Measurements from ENCODE around the gene PABPN1L.

The PABPN1L gene

DNA sequence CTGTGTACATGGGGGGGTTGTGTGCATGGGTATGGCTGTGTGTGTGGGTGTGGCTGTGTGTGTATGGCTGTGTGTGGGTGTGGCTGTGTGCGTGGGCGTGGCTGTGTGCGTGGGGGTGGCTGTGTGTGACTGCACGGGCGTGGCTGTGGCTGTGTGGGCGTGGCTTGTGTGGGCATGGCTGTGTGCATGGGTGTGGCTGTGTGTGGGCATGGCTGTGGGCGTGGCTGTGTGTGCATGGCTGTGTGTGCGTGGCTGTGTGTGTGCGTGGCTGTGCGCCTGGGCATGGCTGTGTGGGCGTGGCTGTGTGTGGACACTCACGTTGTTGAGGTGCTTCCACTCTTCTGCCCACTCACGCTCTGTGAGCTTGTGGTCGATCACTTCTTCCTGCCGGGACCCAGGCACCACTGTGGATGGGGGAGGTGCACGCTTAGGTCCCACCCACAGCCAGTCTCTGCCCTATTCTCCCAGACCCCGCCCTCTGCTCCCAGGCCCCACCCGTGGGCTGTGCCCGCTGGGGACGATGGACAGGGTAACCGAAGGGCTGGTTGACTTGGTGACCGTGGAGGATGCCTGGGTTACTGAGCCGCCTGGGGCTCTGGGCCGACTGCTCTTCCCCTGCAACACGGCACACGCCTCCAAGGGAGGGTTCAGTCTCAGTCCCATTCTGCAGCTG lies 16.0 kb upstream of the PABPN1L start:
- no peaks in the 10 kb centered on the region for H3K27me3 Mint-ChIP-seq
- H3K36me3 Mint-ChIP-seq = no peaks in the 10 kb centered on the region
- H3K4me1 Mint-ChIP-seq (ENCODE audit: low read depth) = peaks cover 1% of the 10 kb centered on the region
- no peaks in the 10 kb centered on the region for H3K9me3 Mint-ChIP-seq (ENCODE audit: low read depth)
- no peak overlapping the region for H3K4me3 Mint-ChIP-seq
- no peak overlapping the region for H3K27ac Mint-ChIP-seq

DNA sequence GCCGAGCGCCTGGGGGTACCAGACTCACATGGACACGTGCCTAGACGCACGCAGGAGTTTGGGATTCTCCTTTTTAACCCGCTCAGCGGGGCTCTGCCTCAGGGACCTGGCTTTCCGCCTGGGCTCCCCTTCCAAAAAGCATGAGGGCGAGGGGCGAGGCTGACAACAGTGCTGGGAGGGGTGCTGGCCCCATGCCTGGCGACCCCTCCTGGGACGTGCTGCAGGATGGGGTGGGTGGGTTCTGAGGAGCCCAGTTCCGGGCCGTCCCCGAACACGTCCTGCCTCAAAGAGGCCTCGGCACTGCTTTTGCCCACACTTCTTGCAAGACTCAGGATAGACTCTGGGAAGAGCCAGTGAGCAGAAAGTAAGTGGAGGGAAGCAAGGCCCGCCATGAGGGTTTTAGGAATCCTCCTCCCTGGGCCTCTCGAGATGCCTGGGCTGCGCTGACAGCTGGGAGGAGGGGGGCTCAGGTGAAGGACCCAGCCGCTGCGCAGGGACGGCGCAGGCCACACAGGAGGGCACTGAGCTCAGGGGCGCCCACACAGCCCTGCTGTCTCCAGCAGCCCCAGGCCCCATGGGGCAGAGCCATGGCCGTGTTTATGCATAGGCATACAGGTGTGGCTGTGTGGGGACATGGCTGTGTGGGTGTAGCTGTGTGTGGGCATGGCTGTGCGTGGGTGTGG lies 15.4 kb upstream of the PABPN1L start:
- Mint-ChIP-seq H3K27ac (no peak overlapping the region), H3K4me3 (no peak overlapping the region), H3K9me3 (ENCODE audit: low read depth) (no peaks in the 10 kb centered on the region), H3K36me3 (no peaks in the 10 kb centered on the region), H3K27me3 (no peaks in the 10 kb centered on the region), H3K4me1 (ENCODE audit: low read depth) (peaks cover 1% of the 10 kb centered on the region)

DNA sequence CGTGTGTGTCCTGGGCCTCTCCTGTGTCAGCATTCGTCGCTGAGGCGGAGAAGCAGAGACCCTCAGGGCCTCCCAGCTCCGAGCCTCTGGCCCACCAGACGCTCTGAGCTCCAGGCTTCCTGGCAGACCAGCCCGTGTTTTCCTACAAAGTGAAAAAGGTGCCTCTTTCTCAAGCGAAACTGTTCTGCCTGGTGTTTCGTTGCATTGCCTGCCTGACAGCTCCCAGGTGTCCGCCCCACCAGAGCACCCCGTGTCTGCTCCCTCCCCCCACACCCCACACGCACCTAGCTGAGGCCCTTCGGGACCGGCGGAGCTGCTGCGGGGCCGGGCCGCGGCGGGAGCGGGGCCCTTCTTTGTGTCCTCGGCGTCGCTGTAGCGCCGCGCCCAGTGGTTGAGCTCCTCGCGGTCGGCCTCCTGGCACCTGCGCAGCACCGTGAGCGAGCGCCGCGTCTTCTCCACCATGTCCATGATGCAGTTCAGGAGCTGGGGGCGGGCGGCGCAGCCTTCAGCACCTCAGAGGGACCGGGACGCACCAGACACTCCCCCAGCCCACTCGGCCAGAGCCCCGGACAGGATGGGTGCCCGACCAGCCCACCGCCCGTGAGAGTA lies 14.7 kb upstream of the PABPN1L start:
- no peak overlapping the region for H3K27ac Mint-ChIP-seq

DNA sequence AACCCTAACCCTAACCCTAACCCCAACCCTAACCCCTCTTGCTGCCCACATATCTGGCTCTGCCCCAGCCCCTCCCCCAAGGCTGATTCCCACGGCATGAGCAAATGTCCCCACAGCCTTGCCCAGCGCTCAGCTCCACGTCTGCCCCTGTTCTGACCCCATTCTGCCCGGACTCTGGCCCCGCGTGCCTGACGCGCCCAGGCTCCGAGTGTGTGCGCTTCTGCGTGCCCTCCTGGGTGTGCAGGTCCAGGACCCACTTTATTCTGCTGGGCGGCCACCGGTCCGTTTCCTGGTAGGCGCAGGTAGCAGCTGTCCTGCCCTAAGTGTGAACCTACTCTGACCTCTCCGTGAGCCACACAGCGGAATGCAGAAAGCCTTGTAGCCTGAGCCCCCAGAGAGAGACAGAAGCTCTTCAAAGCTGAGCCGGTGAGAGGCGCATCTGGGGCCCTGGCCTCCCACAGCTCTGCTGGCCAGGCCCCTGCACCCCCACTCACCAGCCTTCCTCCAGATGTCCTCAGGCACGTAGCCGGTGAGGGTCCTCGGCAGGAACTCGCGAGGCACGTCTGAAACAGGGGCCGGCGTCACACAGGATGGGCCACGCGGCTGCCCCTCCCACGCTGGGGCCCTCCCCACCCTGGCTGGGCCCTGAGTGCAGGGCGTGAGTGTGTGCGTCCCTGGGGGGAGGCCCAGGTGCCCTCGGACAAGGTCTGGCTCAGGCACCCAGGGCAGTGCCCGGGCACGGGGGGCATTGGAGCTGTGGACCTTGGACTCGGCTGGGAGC lies 14.0 kb upstream of the PABPN1L start:
- Mint-ChIP-seq H3K4me1 (ENCODE audit: low read depth) (peaks cover 1% of the 10 kb centered on the region), H3K4me3 (no peak overlapping the region), H3K27ac (no peak overlapping the region), H3K27me3 (no peaks in the 10 kb centered on the region), H3K9me3 (ENCODE audit: low read depth) (no peaks in the 10 kb centered on the region), H3K36me3 (no peaks in the 10 kb centered on the region)

More for the DNA sequence above, 14.7 kb upstream of the PABPN1L start:
- H3K36me3 Mint-ChIP-seq = no peaks in the 10 kb centered on the region
- no peak overlapping the region for H3K4me3 Mint-ChIP-seq
- H3K27me3 Mint-ChIP-seq = no peaks in the 10 kb centered on the region
- no peaks in the 10 kb centered on the region for H3K9me3 Mint-ChIP-seq (ENCODE audit: low read depth)
- H3K4me1 Mint-ChIP-seq (ENCODE audit: low read depth) = peaks cover 1% of the 10 kb centered on the region

DNA sequence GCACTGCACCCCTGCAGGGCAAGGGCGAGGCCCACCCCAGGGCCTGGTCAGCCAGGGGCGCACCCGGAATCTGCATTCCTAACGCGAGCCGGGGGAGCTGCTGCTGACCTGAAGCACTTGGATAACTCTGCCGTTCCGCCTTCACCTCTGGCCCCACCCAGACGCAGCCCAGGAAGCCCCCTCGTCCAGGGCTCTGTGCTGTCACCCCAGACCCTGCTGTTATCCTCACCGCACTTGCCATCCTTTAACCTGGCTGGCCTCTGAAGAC lies 13.3 kb upstream of the PABPN1L start:
- Mint-ChIP-seq H3K27me3 (no peaks in the 10 kb centered on the region), H3K27ac (no peak overlapping the region), H3K4me1 (ENCODE audit: low read depth) (peaks cover 1% of the 10 kb centered on the region), H3K9me3 (ENCODE audit: low read depth) (no peaks in the 10 kb centered on the region), H3K36me3 (no peaks in the 10 kb centered on the region), H3K4me3 (no peak overlapping the region)

DNA sequence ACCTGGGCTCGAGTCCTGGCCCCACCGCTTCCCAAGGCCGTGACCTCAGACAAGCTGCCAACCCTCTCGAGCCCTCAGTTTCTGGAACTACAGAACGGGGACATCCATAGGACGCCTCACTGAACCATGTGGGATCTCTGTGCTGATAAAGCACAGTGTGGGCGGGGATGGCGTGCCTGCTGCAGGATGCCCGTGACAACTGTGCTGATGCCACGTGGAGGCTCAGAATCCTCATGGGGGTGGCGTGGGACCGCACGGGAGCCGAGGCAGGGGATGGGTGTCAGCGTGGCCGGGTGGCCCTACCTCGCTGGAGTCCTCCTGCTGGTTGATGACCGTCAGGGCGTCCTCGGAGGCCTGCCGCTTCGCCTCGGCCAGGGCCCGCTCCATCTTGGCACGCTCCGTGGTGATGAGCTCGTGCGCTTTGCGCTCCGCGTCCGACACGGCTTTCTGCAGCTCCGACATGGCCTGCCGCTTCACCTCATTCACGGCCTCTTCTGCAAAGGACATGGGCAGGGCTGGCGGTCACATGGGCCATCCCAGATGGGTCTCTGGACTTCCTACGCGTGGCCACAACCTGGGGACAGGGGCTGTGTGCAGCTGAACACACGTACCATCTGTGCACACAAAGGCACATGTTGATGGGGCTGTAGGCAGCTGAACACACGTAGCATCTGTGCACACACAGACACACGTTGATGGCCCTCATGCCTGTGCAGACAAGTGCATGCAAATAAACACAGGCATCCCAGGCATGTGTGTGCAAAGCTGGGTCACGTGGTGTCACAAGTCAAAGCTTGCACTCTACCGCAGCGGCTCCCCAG lies 12.7 kb upstream of the PABPN1L start:
- peaks cover 1% of the 10 kb centered on the region for H3K4me1 Mint-ChIP-seq (ENCODE audit: low read depth)
- H3K27me3 Mint-ChIP-seq = no peaks in the 10 kb centered on the region
- H3K36me3 Mint-ChIP-seq = no peaks in the 10 kb centered on the region
- no peak overlapping the region for H3K27ac Mint-ChIP-seq
- H3K4me3 Mint-ChIP-seq = no peak overlapping the region
- no peaks in the 10 kb centered on the region for H3K9me3 Mint-ChIP-seq (ENCODE audit: low read depth)

DNA sequence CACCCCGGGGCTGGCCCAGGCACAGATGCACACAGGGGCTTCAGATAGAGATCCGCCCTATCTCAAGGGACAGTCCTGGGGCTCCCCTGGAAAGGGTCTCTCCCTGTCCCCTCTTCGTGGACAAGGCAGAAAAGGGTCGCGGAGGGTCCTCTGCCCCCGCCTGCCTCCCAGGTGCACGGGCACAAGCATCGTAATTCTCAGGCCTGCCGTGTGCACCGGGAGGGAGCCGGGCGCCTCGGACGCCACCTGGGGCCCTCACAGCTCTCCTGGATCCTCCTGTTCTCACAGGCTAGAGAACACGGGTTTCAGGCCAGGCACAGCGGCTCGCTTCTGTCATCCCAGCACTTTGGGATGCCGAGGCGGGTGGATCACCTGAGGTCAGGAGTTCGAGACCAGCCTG lies 11.9 kb upstream of the PABPN1L start:
- Mint-ChIP-seq H3K27ac (no peak overlapping the region), H3K4me1 (ENCODE audit: low read depth) (peaks cover 1% of the 10 kb centered on the region), H3K4me3 (no peak overlapping the region), H3K27me3 (no peaks in the 10 kb centered on the region), H3K9me3 (ENCODE audit: low read depth) (no peaks in the 10 kb centered on the region), H3K36me3 (no peaks in the 10 kb centered on the region)

DNA sequence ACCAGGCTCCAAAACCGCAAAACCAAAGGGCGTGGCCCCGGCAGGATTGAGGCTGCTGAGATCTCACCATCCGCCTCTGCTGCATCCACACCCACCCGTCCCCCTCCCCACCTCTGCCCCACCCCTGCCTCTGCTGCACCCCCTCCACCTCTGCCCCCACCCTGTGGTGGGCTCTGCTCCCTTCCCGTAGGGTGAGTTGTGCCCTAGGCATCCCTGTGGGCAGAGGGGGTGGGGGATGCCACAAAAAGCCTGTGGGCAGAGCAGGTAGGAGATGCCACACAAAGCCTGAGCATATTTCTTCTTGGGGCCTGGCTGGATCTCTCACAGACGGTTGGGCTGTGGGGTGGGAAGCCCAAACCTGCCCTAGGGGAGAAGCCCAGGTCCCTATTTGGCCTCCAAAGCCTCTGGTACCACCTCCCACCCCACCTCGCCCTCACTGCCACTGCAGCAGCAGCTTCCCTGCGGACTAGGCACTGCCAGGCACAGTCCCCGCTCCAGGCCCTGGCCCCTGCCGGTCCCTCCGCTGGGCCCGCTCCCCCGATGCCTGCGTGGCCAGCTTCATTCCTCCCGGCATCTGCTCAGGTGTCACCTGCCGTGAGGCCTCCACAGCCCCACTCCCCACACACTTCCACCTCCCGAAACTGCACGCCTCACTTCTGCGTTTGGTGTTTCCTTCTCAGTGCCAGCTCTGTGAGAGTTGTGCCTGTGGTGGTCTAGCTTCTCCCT lies 11.3 kb upstream of the PABPN1L start:
- H3K9me3 Mint-ChIP-seq (ENCODE audit: low read depth) = no peaks in the 10 kb centered on the region
- H3K4me1 Mint-ChIP-seq (ENCODE audit: low read depth) = peaks cover 1% of the 10 kb centered on the region
- H3K36me3 Mint-ChIP-seq = no peaks in the 10 kb centered on the region
- no peak overlapping the region for H3K27ac Mint-ChIP-seq
- no peak overlapping the region for H3K4me3 Mint-ChIP-seq
- no peaks in the 10 kb centered on the region for H3K27me3 Mint-ChIP-seq

DNA sequence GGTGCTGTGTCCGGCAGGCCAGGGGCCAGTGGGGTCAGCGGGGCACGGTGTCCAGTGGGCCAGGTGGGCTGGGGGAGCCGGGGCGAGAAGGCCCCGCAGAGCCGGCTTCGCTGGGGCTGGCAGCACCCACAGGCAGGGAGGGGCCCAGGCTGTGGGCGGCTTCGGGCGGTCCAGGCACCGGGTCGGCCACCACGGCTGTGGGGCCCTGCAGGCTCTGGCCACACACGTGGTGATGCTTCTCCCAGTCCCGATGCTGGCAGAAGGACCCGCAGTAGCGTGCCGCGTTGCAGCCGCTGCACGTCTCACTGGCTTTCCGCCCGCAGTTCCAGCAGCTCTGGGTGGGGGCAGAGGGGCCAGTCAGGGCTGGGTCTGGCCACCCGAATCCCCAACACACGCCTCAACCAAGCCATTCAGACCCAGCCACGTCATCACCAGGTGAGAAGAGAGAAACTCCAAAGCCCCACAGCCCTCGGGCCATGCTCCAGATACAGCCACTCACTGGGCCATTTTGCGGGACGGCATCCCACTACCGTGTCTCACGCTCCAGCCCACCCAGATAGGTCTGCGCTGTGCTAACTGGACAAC lies 10.6 kb upstream of the PABPN1L start:
- no peak overlapping the region for H3K27ac Mint-ChIP-seq
- no peak overlapping the region for H3K4me3 Mint-ChIP-seq
- H3K4me1 Mint-ChIP-seq (ENCODE audit: low read depth) = no peaks in the 10 kb centered on the region
- H3K36me3 Mint-ChIP-seq = no peaks in the 10 kb centered on the region
- no peaks in the 10 kb centered on the region for H3K27me3 Mint-ChIP-seq
- H3K9me3 Mint-ChIP-seq (ENCODE audit: low read depth) = no peaks in the 10 kb centered on the region

DNA sequence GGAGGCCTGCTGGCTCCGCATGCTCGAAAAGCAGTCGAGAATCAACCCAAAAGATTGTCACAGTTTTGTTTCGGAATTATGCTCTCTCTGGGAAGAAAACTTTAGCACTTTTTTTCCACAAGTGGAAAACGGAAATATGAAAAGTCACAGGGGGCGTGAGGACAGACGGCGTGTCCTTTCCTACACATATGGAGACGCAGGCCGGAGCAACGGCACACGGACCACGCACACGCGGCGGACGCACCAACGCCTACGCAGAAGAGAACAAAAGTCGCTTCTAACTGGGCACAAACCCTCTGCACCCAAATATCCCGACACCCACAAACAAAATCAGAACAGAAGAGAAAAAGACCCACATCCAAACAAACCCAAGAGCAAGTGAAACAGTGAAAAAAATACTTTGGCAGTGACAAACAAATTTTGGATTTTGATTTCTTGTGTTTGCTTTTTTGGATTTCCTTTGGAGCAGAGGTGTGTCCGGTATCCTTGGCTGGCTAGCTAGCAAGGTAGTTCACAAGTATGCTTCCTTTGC lies 9.3 kb upstream of the PABPN1L start:
- no peak overlapping the region for H3K27ac Mint-ChIP-seq

DNA sequence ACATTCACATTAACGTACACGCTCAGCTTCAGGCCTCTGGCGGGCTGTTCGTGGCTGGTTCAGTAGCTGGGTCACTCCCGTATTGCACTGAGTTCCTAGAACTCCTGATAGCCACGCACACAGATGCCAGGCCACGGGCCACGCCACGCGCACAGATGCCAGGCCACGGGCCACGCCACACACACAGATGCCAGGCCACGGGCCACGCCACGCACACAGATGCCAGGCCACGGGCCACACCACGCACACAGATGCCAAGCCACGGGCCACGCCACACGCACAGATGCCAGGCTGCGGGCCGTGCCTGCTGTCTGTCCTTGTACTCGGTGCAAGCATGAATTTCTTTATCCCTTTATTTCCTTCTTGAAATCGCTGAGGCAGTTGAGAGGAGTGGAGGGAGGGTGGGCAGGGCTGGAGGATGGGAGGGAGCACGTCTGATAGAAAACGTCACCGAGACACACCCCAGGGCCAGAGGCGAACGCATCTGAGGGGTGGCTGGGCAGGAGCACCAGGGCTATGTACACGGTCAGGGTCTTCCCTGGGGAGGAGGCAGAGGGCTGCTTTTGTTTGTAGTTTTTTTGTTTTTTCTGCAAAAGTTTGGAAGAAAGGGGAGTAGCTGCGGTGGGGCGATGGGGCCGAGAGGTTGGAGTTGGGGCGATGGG lies 8.6 kb upstream of the PABPN1L start:
- H3K36me3 Mint-ChIP-seq = no peaks in the 10 kb centered on the region
- H3K27me3 Mint-ChIP-seq = peaks cover 6% of the 10 kb centered on the region
- H3K27ac Mint-ChIP-seq = no peak overlapping the region
- no peaks in the 10 kb centered on the region for H3K4me1 Mint-ChIP-seq (ENCODE audit: low read depth)
- H3K9me3 Mint-ChIP-seq (ENCODE audit: low read depth) = no peaks in the 10 kb centered on the region
- H3K4me3 Mint-ChIP-seq = no peak overlapping the region

More for the DNA sequence above, 9.3 kb upstream of the PABPN1L start:
- Mint-ChIP-seq H3K36me3 (no peaks in the 10 kb centered on the region), H3K9me3 (ENCODE audit: low read depth) (no peaks in the 10 kb centered on the region), H3K4me3 (no peak overlapping the region), H3K4me1 (ENCODE audit: low read depth) (no peaks in the 10 kb centered on the region), H3K27me3 (peaks cover 3% of the 10 kb centered on the region)

DNA sequence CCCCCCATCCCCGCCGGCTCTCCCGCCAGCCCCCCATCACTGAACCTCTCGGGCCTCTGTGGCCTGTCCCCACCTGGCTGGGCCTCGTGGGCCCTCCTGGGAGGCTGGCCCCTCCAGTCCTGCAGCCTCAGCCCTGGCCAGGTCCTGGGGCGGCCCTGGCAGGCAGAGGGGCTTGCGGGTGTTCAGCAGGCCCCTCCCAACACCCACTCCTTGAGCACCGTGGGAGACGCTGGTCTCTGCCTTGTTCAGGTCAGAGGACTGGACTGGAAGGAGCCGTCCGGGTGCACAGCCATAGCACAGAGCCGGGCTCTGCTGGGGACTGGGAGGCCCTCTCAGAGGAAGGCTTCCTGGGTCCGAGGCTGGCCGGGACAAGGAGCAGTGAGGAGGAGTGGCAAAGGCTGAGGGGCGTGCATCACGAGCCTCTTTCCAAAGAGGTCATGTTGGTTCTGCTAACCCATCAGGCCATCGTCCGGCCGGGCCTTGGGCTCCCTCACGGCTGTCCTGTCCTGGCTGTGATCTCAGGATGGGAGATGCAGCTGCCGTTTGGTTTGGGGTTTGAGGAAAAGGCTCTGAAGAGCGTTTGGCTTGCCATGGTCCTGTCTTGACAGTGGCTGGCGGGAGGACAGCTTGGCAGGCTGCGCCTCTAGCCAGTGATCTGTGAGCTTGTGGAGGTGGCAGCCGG lies 6.3 kb upstream of the PABPN1L start:
- Mint-ChIP-seq H3K4me1 (ENCODE audit: low read depth) (no peaks in the 10 kb centered on the region), H3K36me3 (no peaks in the 10 kb centered on the region), H3K27ac (no peak overlapping the region), H3K9me3 (ENCODE audit: low read depth) (no peaks in the 10 kb centered on the region), H3K27me3 (peaks cover 6% of the 10 kb centered on the region), H3K4me3 (no peak overlapping the region)

Data from activated naive CD8-positive, alpha-beta T cell (primary cell).